ENCODE data around the gene SHISAL2A. TPM values are rescaled to one million over a fixed set of nuclear protein-coding genes. Genes with fewer than 3 reads are reported as not detected.

The SHISAL2A gene
- total and polyA plus RNA-seq, 4 donors, result 0.30 to 2.1 (median 1.5) TPM

- Histone ChIP-seq H3K4me1 (ENCODE audit: control insufficient read depth, insufficient read depth, low read length) (no peaks in the 10 kb centered on the region), H3K4me3 (ENCODE audit: low read depth, low read length) (no peak overlapping the region), H3K27ac (ENCODE audit: low read depth, low read length) (no peak overlapping the region), H3K9me3 (ENCODE audit: control insufficient read depth, insufficient read depth, low read length) (no peaks in the 10 kb centered on the region), H3K36me3 (ENCODE audit: control insufficient read depth, insufficient read depth, low read length) (peaks cover 14% of the 10 kb centered on the region), H3K27me3 (ENCODE audit: control insufficient read depth, insufficient read depth, low read length) (no peaks in the 10 kb centered on the region)
- no peak for DNase-seq (ENCODE audit: low read depth in 4 of 6, low spot score in 6 of 6)
- 86% methylated on average over 3 of the region's 5 CpGs for WGBS (ENCODE audit: insufficient coverage)
Measured at GRCh38 chr1:52614671-52615070, 18.3 kb upstream of the SHISAL2A start.

GRCh38 chr1:52615489-52616042 is 17.4 kb upstream of the SHISAL2A start:
- H3K9me3 ChIP-seq (ENCODE audit: control insufficient read depth, insufficient read depth, low read length), result no peaks in the 10 kb centered on the region
- no peaks in the 10 kb centered on the region for H3K27me3 ChIP-seq (ENCODE audit: control insufficient read depth, insufficient read depth, low read length)
- no peak overlapping the region for H3K27ac ChIP-seq (ENCODE audit: low read depth, low read length)
- H3K4me3 ChIP-seq (ENCODE audit: low read depth, low read length), result no peak overlapping the region
- no peaks in the 10 kb centered on the region for H3K4me1 ChIP-seq (ENCODE audit: control insufficient read depth, insufficient read depth, low read length)
- 95% methylated on average over 3 of the region's 5 CpGs for WGBS (ENCODE audit: insufficient coverage)
- DNase-seq (ENCODE audit: low read depth in 4 of 6, low spot score in 6 of 6), result no peak
- H3K36me3 ChIP-seq (ENCODE audit: control insufficient read depth, insufficient read depth, low read length), result peaks cover 7% of the 10 kb centered on the region

GRCh38 chr1:52621950-52622349 is 11.0 kb upstream of the SHISAL2A start:
- DNase-seq (ENCODE audit: low read depth in 4 of 6, low spot score in 6 of 6), result no peak
- Histone ChIP-seq H3K4me3 (ENCODE audit: low read depth, low read length) (no peak overlapping the region), H3K9me3 (ENCODE audit: control insufficient read depth, insufficient read depth, low read length) (peaks cover 1% of the 10 kb centered on the region), H3K36me3 (ENCODE audit: control insufficient read depth, insufficient read depth, low read length) (no peaks in the 10 kb centered on the region), H3K4me1 (ENCODE audit: control insufficient read depth, insufficient read depth, low read length) (no peaks in the 10 kb centered on the region), H3K27me3 (ENCODE audit: control insufficient read depth, insufficient read depth, low read length) (no peaks in the 10 kb centered on the region), H3K27ac (ENCODE audit: low read depth, low read length) (no peak overlapping the region)
- no CpG with 5 or more reads among the region's 2 CpGs for WGBS (ENCODE audit: insufficient coverage)

GRCh38 chr1:52623812-52624211 is 9.2 kb upstream of the SHISAL2A start:
- Histone ChIP-seq H3K27ac (ENCODE audit: low read depth, low read length) (no peak overlapping the region), H3K36me3 (ENCODE audit: control insufficient read depth, insufficient read depth, low read length) (no peaks in the 10 kb centered on the region), H3K9me3 (ENCODE audit: control insufficient read depth, insufficient read depth, low read length) (peaks cover 1% of the 10 kb centered on the region), H3K4me3 (ENCODE audit: low read depth, low read length) (no peak overlapping the region), H3K27me3 (ENCODE audit: control insufficient read depth, insufficient read depth, low read length) (no peaks in the 10 kb centered on the region), H3K4me1 (ENCODE audit: control insufficient read depth, insufficient read depth, low read length) (no peaks in the 10 kb centered on the region)
- no peak for DNase-seq (ENCODE audit: low read depth in 4 of 6, low spot score in 6 of 6)
- WGBS (ENCODE audit: insufficient coverage), result no CpG with 5 or more reads among the region's 3 CpGs

GRCh38 chr1:52627028-52627427 is 5.9 kb upstream of the SHISAL2A start:
- peaks cover 10% of the 10 kb centered on the region for H3K4me1 ChIP-seq (ENCODE audit: control insufficient read depth, insufficient read depth, low read length)
- no peaks in the 10 kb centered on the region for H3K36me3 ChIP-seq (ENCODE audit: control insufficient read depth, insufficient read depth, low read length)
- H3K27ac ChIP-seq (ENCODE audit: low read depth, low read length), result no peak overlapping the region
- H3K9me3 ChIP-seq (ENCODE audit: control insufficient read depth, insufficient read depth, low read length), result peaks cover 1% of the 10 kb centered on the region
- peaks cover 4% of the 10 kb centered on the region for H3K27me3 ChIP-seq (ENCODE audit: control insufficient read depth, insufficient read depth, low read length)
- no peak overlapping the region for H3K4me3 ChIP-seq (ENCODE audit: low read depth, low read length)
- 75% methylated on average over 1 of the region's 2 CpGs for WGBS (ENCODE audit: insufficient coverage)
- no peak for DNase-seq (ENCODE audit: low read depth in 4 of 6, low spot score in 6 of 6)

- Histone ChIP-seq H3K27me3 (ENCODE audit: control insufficient read depth, insufficient read depth, low read length) (peaks cover 18% of the 10 kb centered on the region), H3K4me3 (ENCODE audit: low read depth, low read length) (no peak overlapping the region), H3K27ac (ENCODE audit: low read depth, low read length) (peak overlapping the region; percentile 25), H3K4me1 (ENCODE audit: control insufficient read depth, insufficient read depth, low read length) (peaks cover 23% of the 10 kb centered on the region), H3K36me3 (ENCODE audit: control insufficient read depth, insufficient read depth, low read length) (no peaks in the 10 kb centered on the region), H3K9me3 (ENCODE audit: control insufficient read depth, insufficient read depth, low read length) (no peaks in the 10 kb centered on the region)
- WGBS (ENCODE audit: insufficient coverage), result 0% methylated on average over 3 of the region's 8 CpGs
- DNase-seq (ENCODE audit: low read depth in 4 of 6, low spot score in 6 of 6), result peak in 1 of 6 donors; percentile 21
Measured at GRCh38 chr1:52628614-52629324, 4.2 kb upstream of the SHISAL2A start.

GRCh38 chr1:52629325-52629643 is 3.7 kb upstream of the SHISAL2A start:
- Histone ChIP-seq H3K27me3 (ENCODE audit: control insufficient read depth, insufficient read depth, low read length) (peaks cover 23% of the 10 kb centered on the region), H3K36me3 (ENCODE audit: control insufficient read depth, insufficient read depth, low read length) (no peaks in the 10 kb centered on the region), H3K9me3 (ENCODE audit: control insufficient read depth, insufficient read depth, low read length) (no peaks in the 10 kb centered on the region), H3K4me3 (ENCODE audit: low read depth, low read length) (no peak overlapping the region), H3K4me1 (ENCODE audit: control insufficient read depth, insufficient read depth, low read length) (peaks cover 23% of the 10 kb centered on the region), H3K27ac (ENCODE audit: low read depth, low read length) (peak overlapping the region; percentile 25)
- peak in 2 of 6 donors; percentile 57 to 74 for DNase-seq (ENCODE audit: low read depth in 4 of 6, low spot score in 6 of 6)
- WGBS (ENCODE audit: insufficient coverage), result 8% methylated on average over 7 of the region's 7 CpGs

- no peaks in the 10 kb centered on the region for H3K36me3 ChIP-seq (ENCODE audit: control insufficient read depth, insufficient read depth, low read length)
- no peak overlapping the region for H3K27ac ChIP-seq (ENCODE audit: low read depth, low read length)
- H3K4me3 ChIP-seq (ENCODE audit: low read depth, low read length), result no peak overlapping the region
- no CpG with 5 or more reads among the region's 2 CpGs for WGBS (ENCODE audit: insufficient coverage)
- no peaks in the 10 kb centered on the region for H3K9me3 ChIP-seq (ENCODE audit: control insufficient read depth, insufficient read depth, low read length)
- peaks cover 25% of the 10 kb centered on the region for H3K27me3 ChIP-seq (ENCODE audit: control insufficient read depth, insufficient read depth, low read length)
- DNase-seq (ENCODE audit: low read depth in 4 of 6, low spot score in 6 of 6), result no peak
- H3K4me1 ChIP-seq (ENCODE audit: control insufficient read depth, insufficient read depth, low read length), result peaks cover 23% of the 10 kb centered on the region
Measured at GRCh38 chr1:52629667-52630066, 3.3 kb upstream of the SHISAL2A start.

- peaks cover 25% of the 10 kb centered on the region for H3K27me3 ChIP-seq (ENCODE audit: control insufficient read depth, insufficient read depth, low read length)
- peak in 1 of 6 donors; percentile 2 for DNase-seq (ENCODE audit: low read depth in 4 of 6, low spot score in 6 of 6)
- H3K36me3 ChIP-seq (ENCODE audit: control insufficient read depth, insufficient read depth, low read length), result no peaks in the 10 kb centered on the region
- H3K4me1 ChIP-seq (ENCODE audit: control insufficient read depth, insufficient read depth, low read length), result peaks cover 23% of the 10 kb centered on the region
- no peaks in the 10 kb centered on the region for H3K9me3 ChIP-seq (ENCODE audit: control insufficient read depth, insufficient read depth, low read length)
- WGBS (ENCODE audit: insufficient coverage), result 77% methylated on average over 6 of the region's 8 CpGs
- no peak overlapping the region for H3K4me3 ChIP-seq (ENCODE audit: low read depth, low read length)
- H3K27ac ChIP-seq (ENCODE audit: low read depth, low read length), result no peak overlapping the region
Measured at GRCh38 chr1:52631759-52632331, 1.1 kb upstream of the SHISAL2A start.

GRCh38 chr1:52633291-52633754 is 355 bp downstream of the SHISAL2A start:
- Histone ChIP-seq H3K4me3 (ENCODE audit: low read depth, low read length) (no peak overlapping the region), H3K4me1 (ENCODE audit: control insufficient read depth, insufficient read depth, low read length) (peaks cover 23% of the 10 kb centered on the region), H3K36me3 (ENCODE audit: control insufficient read depth, insufficient read depth, low read length) (no peaks in the 10 kb centered on the region), H3K9me3 (ENCODE audit: control insufficient read depth, insufficient read depth, low read length) (no peaks in the 10 kb centered on the region), H3K27me3 (ENCODE audit: control insufficient read depth, insufficient read depth, low read length) (peaks cover 25% of the 10 kb centered on the region), H3K27ac (ENCODE audit: low read depth, low read length) (no peak overlapping the region)
- DNase-seq (ENCODE audit: low read depth in 4 of 6, low spot score in 6 of 6), result peak in 2 of 6 donors; percentile 38 to 61
- WGBS (ENCODE audit: insufficient coverage), result 3% methylated on average over 52 of the region's 52 CpGs
